Erythroblast (primary cell): Measurements from ENCODE around the gene RPL36.

ENCODE experiments used
- GATA1 ChIP-seq: IDR thresholded peaks from 2 replicates; pipeline ENCODE4 v1.6.1; 2011; ENCODE audit warnings: low read depth, mild to moderate bottlenecking, control low read depth, low read length, moderate library complexity
- POLR2A ChIP-seq: IDR thresholded peaks from 2 replicates; pipeline ENCODE4 v1.6.1; 2011; ENCODE audit warnings: mild to moderate bottlenecking, low read length

DNA sequence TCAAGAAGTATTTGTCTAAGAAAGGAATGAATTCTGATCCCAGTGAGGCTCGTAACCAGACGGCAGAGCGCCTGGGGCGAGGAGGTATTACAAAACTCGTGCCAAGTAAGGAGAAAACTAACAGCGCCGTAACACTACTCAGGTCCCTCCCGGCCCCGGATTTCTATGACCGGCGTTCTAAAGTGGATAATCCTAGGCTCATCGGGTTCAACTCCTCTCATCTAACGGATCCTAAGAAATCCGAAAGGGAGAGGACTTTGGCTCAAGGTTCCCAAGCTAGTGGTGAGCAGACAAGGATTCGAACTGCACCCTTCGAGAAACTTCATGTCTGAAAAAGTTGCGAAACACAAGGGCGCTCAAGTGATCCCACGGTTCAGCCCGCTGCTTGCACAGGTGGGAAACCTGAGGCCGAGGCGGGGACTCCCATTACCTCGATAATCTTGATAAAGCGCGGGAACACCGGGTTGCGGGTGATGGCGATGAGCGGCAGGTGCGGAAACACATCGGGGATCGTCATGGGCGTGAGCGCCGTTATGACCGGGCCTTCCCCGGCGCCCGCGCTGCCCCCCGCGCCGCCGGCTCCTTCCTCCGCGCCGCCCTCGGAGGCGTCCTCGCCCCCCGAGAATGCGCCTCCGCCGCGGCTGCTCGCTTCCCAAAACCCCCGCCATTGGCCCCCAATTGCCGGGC, 29.3 kb downstream of the RPL36 start:
- TF ChIP-seq POLR2A = no peak
- no peak for TF ChIP-seq GATA1
